MM.1S (cell line): ENCODE measurements around the gene INO80B.

Experiments
- DNase-seq: peaks from one replicate; pipeline ENCODE4 v3.0.0-alpha.2; 2015
- H2AFZ ChIP-seq: fragments of 300-600 bp; sonication (generic); 2 replicates; pipeline ENCODE4 v1.6.0; 2016; ENCODE audit warnings: antibody characterized with exemption, low read length
- H3F3A ChIP-seq: fragments of 300-600 bp; sonication (generic); 2 replicates; pipeline ENCODE4 v1.6.1; 2016; ENCODE audit warnings: mild to moderate bottlenecking, antibody characterized with exemption, low read length, moderate library complexity, mixed read lengths; ENCODE audit not compliant: insufficient read depth
- H3K27ac ChIP-seq: fragments of 300-600 bp; sonication (generic); 2 replicates; pipeline ENCODE4 v1.5.1; 2016; ENCODE audit warnings: mild to moderate bottlenecking, low read length
- H3K27me3 ChIP-seq: fragments of 300-600 bp; sonication (generic); replicated peaks from 2 replicates; pipeline ENCODE4 v1.6.0; 2016; ENCODE audit warnings: low read length; ENCODE audit not compliant: insufficient read depth
- H3K36me3 ChIP-seq: fragments of 300-600 bp; sonication (generic); replicated peaks from 2 replicates; pipeline ENCODE4 v1.6.1; 2016; ENCODE audit warnings: mild to moderate bottlenecking, low read length, mixed read lengths; ENCODE audit not compliant: insufficient read depth
- H3K4me1 ChIP-seq: fragments of 300-600 bp; sonication (generic); 2 replicates; pipeline ENCODE4 v1.6.1; 2016; ENCODE audit warnings: low read length, mixed read lengths
- H3K4me2 ChIP-seq: fragments of 300-600 bp; sonication (generic); 2 replicates; pipeline ENCODE4 v1.6.0; 2016; ENCODE audit warnings: low read depth, low read length
- H3K4me3 ChIP-seq: fragments of 300-600 bp; sonication (generic); 2 replicates; pipeline ENCODE4 v1.5.1; 2016; ENCODE audit warnings: low read length, mixed read lengths
- H3K79me2 ChIP-seq: fragments of 300-600 bp; sonication (generic); 2 replicates; pipeline ENCODE4 v1.6.1; 2016; ENCODE audit warnings: mixed run types, low read length, mixed read lengths
- H3K9ac ChIP-seq: fragments of 300-600 bp; sonication (generic); 2 replicates; pipeline ENCODE4 v1.6.1; 2016; ENCODE audit warnings: low read length, mixed read lengths
- H3K9me2 ChIP-seq: fragments of 300-600 bp; sonication (generic); replicated peaks from 2 replicates; pipeline ENCODE4 v1.6.1; 2016; ENCODE audit warnings: mild to moderate bottlenecking, low read length, mixed read lengths; ENCODE audit not compliant: insufficient read depth
- H3K9me3 ChIP-seq: fragments of 300-600 bp; sonication (generic); replicated peaks from 2 replicates; pipeline ENCODE4 v1.6.1; 2016; ENCODE audit warnings: mild to moderate bottlenecking, low read length, mixed read lengths; ENCODE audit not compliant: insufficient read depth
- H4K20me1 ChIP-seq: fragments of 300-600 bp; sonication (generic); 2 replicates; pipeline ENCODE4 v1.6.1; 2016; ENCODE audit warnings: mild to moderate bottlenecking, low read length, moderate library complexity, mixed read lengths; ENCODE audit not compliant: insufficient read depth
- EZH2 ChIP-seq: fragments of 300-600 bp; sonication (generic); optimal IDR thresholded peaks from 2 replicates; pipeline ENCODE3; 2017; ENCODE audit warnings: low read depth, mild to moderate bottlenecking, antibody characterized with exemption, low read length, mixed read lengths
- EZH2phosphoT487 ChIP-seq: fragments of 300-600 bp; sonication (generic); IDR thresholded peaks from 2 replicates; pipeline ENCODE4 v1.6.1; 2018; ENCODE audit warnings: antibody characterized with exemption, low read length
- TF ChIP-seq, protein P1 (sequence below): fragments of 300-600 bp; sonication (generic); IDR thresholded peaks from 2 replicates; pipeline ENCODE4 v1.5.1; 2016; ENCODE audit warnings: antibody characterized with exemption, low read length, mixed read lengths

The INO80B gene

DNA sequence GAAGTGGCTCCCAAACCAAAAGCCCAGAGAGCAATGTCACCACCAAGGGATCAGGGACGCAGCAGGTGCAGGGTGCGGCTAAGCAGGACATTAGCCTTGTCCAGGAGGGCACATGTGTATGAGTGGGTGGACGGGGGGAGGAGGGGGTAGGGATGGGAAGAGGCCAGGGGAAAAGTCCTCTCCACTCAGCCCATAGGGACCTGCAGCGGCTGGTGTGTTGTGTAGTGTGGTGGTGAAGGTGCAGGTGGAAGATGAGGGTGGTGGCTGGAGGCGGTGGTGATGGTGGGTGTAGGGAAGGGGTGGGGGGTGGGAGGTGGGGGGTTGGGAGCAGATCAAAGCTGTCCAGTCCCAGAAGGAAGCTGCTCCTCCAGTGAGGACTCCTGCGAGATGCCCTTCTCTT, 37.1 kb upstream of the INO80B start:
- Histone ChIP-seq H3K9me2 (no peaks in the 10 kb centered on the region), H2AFZ (no peak overlapping the region), H3K4me3 (no peak overlapping the region), H3K9ac (no peak overlapping the region), H4K20me1 (no peaks in the 10 kb centered on the region), H3K36me3 (no peaks in the 10 kb centered on the region), H3F3A (peaks cover 8% of the 10 kb centered on the region; the same call in 1 of the 2 replicates), H3K4me2 (no peak overlapping the region), H3K9me3 (no peaks in the 10 kb centered on the region), H3K27ac (no peak overlapping the region), H3K79me2 (no peaks in the 10 kb centered on the region), H3K27me3 (no peaks in the 10 kb centered on the region), H3K4me1 (peaks cover 16% of the 10 kb centered on the region)
- no peak for TF ChIP-seq EZH2
- TF ChIP-seq, protein P1, sequence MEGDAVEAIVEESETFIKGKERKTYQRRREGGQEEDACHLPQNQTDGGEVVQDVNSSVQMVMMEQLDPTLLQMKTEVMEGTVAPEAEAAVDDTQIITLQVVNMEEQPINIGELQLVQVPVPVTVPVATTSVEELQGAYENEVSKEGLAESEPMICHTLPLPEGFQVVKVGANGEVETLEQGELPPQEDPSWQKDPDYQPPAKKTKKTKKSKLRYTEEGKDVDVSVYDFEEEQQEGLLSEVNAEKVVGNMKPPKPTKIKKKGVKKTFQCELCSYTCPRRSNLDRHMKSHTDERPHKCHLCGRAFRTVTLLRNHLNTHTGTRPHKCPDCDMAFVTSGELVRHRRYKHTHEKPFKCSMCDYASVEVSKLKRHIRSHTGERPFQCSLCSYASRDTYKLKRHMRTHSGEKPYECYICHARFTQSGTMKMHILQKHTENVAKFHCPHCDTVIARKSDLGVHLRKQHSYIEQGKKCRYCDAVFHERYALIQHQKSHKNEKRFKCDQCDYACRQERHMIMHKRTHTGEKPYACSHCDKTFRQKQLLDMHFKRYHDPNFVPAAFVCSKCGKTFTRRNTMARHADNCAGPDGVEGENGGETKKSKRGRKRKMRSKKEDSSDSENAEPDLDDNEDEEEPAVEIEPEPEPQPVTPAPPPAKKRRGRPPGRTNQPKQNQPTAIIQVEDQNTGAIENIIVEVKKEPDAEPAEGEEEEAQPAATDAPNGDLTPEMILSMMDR: no peak
- TF ChIP-seq EZH2phosphoT487: no peak
- DNase-seq: no peak

DNA sequence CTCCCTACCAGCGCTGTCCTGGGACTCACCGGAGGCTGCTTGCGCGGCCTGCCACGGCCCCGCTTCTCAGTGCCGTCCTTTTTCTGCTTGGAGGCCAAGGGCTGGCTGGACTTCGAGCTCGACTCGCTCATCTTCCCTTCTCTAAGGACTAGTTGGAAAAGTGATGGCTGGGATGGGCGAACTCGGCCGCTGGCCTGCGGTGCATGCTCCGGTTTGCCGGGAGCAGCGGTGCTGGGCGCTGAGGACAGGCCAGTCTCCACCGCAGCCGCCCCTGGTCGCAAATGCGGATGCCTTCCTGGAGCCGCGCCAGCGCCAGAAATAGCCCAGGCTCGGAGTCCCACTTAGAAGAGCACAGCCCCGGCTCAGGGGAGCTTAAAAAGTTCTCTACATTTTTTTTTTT, 36.6 kb upstream of the INO80B start:
- Histone ChIP-seq H3K9ac (no peak overlapping the region), H3K4me1 (peaks cover 16% of the 10 kb centered on the region), H3K4me2 (no peak overlapping the region), H3K27ac (no peak overlapping the region), H3K79me2 (no peaks in the 10 kb centered on the region), H3F3A (peaks cover 8% of the 10 kb centered on the region; the same call in 1 of the 2 replicates), H4K20me1 (no peaks in the 10 kb centered on the region), H2AFZ (no peak overlapping the region), H3K9me2 (no peaks in the 10 kb centered on the region), H3K27me3 (no peaks in the 10 kb centered on the region), H3K4me3 (no peak overlapping the region), H3K36me3 (no peaks in the 10 kb centered on the region), H3K9me3 (no peaks in the 10 kb centered on the region)
- TF ChIP-seq, protein P1: no peak
- no peak for TF ChIP-seq EZH2
- TF ChIP-seq EZH2phosphoT487: no peak
- DNase-seq: no peak

DNA sequence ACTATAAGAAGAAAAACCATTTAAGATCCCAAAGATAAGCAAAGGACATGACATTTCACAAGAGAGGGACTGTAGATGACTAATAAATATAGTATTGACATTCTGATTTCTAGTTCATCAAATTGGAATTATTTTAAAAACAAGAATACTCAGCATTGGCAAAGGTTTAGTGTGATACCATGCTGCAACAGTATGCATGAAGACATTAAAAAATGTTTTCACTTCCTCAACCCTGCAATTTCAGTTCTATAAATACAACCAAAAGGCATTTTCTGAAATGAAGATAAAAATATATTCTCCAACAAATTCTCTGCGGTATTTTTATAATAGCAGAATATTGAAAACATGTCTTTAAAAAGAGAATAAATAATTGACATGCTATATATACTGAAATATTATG, 35.5 kb upstream of the INO80B start:
- H3K27me3 ChIP-seq: no peaks in the 10 kb centered on the region
- H3K4me2 ChIP-seq: peak overlapping the region; percentile 33; the same call in 1 of the 2 replicates
- H3K9me2 ChIP-seq: no peaks in the 10 kb centered on the region
- H3K36me3 ChIP-seq: no peaks in the 10 kb centered on the region
- TF ChIP-seq, protein P1: no peak
- TF ChIP-seq EZH2: no peak
- TF ChIP-seq EZH2phosphoT487: no peak
- no peak for DNase-seq
- H3K9ac ChIP-seq: no peak overlapping the region
- H4K20me1 ChIP-seq: no peaks in the 10 kb centered on the region
- peaks cover 16% of the 10 kb centered on the region for H3K4me1 ChIP-seq
- H3K27ac ChIP-seq: peak overlapping the region; percentile 13; the same call in 1 of the 2 replicates
- H3K9me3 ChIP-seq: no peaks in the 10 kb centered on the region
- H2AFZ ChIP-seq: no peak overlapping the region
- H3K4me3 ChIP-seq: no peak overlapping the region
- no peaks in the 10 kb centered on the region for H3K79me2 ChIP-seq
- H3F3A ChIP-seq: peaks cover 8% of the 10 kb centered on the region; the same call in 1 of the 2 replicates
